ENCODE results near the gene VOPP1.
"Not testable (repeated sequence)": the region's sequence is repeated elsewhere in the genome, so short reads cannot be mapped to it uniquely, and the experiment has no call there.

Gene VOPP1

DNA sequence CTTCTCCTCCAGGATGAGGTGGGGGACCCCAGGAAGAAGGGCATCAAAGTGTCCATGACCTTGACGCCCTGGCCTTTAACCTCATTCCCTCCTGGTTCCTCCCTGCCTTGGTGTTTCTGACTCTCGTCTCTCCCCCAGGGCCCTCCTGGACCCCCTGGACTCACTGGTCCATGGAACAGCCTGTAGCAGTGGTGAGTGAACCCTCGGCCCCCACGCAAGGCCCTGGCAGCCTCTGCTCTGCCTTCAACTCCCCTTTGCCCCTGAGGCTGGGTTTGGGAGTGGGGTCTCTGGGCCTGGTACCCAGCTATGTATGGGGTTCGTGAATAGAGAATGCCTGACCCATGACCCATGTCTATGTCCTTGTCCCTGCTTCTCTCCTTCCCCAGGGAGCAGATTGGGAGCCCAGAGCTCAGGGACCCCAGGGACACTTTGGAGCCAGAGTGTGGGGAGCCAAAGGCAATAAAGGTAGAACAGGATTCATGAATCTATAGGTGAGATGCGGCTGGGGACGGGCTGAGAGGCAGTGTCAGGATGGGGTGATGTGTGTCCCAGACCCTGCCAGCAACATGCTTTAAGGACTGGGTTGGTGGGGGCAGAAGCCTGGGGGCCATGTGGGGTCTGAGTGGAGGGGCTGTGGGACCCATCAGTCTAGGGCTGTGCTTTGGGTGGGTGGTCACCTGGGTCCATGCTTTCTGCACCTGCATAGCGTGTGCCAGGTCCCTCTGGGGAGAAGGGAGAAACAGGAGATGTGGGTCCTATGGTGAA is 18.4 kb upstream of the VOPP1 start:
- no peak for DNase-seq (ENCODE audit: low spot score)
- ChIA-PET CTCF (interaction anchor here (0.6 kb wide), 1 partner anchor 49 kb away, joined by 3 read pairs; no protein-coding TSS in a partner anchor), POLR2A (ENCODE audit: low non-redundant PET) (no interaction called here)
- H3K27ac ChIP-seq = no peak overlapping the region
- TF ChIP-seq, protein P1, sequence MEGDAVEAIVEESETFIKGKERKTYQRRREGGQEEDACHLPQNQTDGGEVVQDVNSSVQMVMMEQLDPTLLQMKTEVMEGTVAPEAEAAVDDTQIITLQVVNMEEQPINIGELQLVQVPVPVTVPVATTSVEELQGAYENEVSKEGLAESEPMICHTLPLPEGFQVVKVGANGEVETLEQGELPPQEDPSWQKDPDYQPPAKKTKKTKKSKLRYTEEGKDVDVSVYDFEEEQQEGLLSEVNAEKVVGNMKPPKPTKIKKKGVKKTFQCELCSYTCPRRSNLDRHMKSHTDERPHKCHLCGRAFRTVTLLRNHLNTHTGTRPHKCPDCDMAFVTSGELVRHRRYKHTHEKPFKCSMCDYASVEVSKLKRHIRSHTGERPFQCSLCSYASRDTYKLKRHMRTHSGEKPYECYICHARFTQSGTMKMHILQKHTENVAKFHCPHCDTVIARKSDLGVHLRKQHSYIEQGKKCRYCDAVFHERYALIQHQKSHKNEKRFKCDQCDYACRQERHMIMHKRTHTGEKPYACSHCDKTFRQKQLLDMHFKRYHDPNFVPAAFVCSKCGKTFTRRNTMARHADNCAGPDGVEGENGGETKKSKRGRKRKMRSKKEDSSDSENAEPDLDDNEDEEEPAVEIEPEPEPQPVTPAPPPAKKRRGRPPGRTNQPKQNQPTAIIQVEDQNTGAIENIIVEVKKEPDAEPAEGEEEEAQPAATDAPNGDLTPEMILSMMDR (conservative IDR thresholded peaks at IDR 0.05; ENCODE audit: low read depth) = no peak

DNA sequence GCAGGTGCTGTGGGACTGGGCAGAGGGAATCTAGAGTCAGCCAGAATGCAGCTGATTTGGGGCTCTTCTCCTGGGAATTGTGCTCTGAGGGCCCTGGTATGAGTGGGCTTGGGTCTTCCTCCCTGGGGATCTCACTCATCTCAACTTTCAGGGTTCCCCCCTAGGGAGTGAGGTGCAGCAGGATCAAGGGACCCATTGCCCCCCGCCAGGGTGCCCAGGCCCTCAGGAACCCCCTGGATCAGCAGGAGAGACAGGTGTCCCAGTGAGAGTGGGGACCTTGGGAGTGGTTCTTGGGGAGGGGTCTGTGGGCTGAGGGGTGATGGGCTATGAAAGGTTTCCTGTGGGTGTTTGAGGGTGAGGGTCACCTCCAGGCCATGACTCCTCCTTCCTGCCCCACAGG is 17.6 kb upstream of the VOPP1 start:
- POLR2A ChIA-PET (ENCODE audit: low non-redundant PET) = no interaction called here
- TF ChIP-seq, protein P1 (conservative IDR thresholded peaks at IDR 0.05; ENCODE audit: low read depth) = no peak
- CTCF ChIA-PET = no interaction called here
- no peak overlapping the region for H3K27ac ChIP-seq
- DNase-seq (ENCODE audit: low spot score) = no peak

DNA sequence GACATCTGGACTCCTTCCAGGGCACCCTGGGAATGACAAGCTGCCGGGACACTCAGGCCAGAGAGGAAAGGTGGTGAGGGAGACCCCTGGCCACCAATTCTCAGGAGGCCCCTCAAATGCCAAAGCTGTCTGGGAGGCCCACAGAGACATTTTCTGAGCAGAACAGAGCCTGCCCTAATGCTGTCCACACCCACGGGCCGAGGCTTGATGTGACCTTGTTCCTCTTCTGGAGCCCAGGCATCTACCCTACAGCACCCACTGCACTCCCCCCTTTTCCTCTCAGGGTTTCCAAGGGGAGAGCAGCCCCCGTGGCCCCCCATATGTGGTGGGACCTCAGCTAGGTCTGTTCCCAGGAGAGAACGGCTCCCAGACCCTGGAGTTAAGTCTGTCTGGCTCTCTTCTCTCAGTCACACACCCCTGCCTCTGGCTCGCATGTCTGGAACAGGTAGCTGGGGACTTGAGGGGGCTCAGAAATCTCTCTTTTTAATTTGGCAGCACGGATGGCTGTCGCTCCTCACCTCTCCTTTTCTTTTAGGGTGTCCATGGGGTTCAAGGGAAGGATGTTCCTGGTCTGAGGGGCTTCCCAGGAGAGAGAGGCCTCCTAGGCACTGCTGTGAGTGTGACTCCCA is 16.8 kb upstream of the VOPP1 start:
- no peak for DNase-seq (ENCODE audit: low spot score)
- ChIA-PET CTCF (no interaction called here), POLR2A (ENCODE audit: low non-redundant PET) (no interaction called here)
- no peak overlapping the region for H3K27ac ChIP-seq
- TF ChIP-seq, protein P1 (conservative IDR thresholded peaks at IDR 0.05; ENCODE audit: low read depth) = no peak

DNA sequence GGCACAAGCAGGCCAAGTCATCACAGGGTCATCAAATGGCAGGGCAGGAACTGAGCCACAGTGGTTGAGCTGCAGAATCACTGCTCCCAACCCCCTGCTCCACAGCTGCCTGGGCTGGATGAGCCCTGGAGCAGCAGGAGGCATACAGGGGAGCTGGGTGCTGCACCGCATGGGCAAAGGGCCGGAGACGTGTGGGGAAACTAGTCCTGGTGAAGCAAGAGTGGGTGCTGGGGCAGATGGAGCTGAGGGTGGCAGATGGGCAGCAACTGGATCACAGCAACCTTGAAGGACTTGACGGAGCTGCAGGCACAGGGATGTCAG is 16.0 kb upstream of the VOPP1 start:
- CTCF ChIA-PET = no interaction called here
- no peak for DNase-seq (ENCODE audit: low spot score)
- TF ChIP-seq, protein P1 (conservative IDR thresholded peaks at IDR 0.05; ENCODE audit: low read depth) = no peak

DNA sequence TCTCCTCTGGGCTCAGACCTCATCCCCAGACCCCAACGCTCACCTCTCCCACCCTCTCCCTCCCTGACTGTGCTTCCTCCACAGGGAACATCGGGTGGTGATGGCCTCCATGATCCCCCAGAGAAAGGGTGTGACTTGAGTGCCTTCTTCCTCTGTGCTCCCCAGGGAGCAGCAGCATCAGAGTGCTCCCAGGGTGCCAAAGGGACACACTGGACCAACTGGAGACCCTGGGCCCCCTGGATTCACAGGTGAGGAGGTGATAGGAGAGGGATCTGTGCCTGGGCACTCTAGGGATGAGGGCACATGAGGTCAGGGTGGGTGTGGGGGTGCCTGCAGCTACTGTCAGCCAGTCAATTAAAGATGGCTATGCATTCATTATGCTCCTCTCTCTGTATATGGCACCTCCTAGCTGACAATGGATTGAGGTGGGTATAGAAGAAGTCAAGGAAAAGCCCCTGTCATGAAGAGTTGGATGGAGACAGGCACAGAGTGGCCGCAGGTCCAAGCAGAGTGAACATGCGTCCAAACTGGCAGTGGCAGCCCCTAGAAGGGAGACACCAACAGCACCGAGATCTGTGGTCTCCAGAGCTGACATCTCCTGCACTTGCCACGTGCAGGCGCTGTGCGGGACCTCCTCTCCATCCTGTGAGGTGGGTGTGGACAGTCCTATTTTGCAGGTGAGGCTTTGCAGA is 15.5 kb upstream of the VOPP1 start:
- TF ChIP-seq, protein P1 (conservative IDR thresholded peaks at IDR 0.05; ENCODE audit: low read depth) = no peak
- DNase-seq (ENCODE audit: low spot score) = no peak
- CTCF ChIA-PET = no interaction called here
- H3K27ac ChIP-seq = no peak overlapping the region
- POLR2A ChIA-PET (ENCODE audit: low non-redundant PET) = no interaction called here

More for the DNA sequence above, 16.0 kb upstream of the VOPP1 start:
- H3K27ac ChIP-seq = no peak overlapping the region
- POLR2A ChIA-PET (ENCODE audit: low non-redundant PET) = no interaction called here

DNA sequence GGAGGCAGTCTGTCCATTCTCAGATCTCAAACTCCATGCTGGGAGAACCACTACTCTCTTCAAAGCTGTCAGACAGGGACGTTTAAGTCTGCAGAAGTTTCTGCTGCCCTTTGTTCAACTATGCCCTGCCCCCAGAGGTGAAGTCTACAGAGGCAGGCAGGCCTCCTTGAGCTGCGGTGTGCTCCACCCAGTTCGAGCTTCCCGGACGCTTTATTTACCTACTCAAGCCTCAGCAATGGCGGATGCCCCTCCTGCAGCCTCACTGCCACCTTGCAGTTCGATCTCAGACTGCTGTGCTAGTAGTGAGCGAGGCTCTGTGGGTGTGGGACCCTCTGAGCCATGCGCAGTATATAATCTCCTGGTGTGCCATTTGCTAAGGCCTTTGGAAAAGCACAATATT is 10.4 kb upstream of the VOPP1 start:
- CTCF ChIA-PET = not testable (repeated sequence)

DNA sequence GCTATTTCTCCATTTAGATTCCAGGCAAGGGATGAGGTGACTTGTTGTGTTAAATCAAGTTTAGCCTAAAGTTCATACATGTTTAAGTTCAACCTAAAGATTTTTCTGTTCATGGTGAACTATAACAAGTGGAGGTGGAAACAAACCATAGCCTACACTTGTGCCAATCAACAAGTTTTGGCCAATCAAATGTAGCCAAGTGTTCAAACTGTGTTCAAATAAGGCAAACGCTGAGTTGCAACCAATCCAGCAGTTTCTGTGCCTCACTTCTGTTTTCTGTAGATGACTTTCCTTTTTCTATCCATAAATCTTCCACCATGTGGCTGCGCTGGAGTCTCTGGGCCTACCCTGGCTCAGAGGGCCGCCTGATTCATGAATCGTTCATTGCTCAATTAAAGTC is 4.5 kb upstream of the VOPP1 start:
- TF ChIP-seq, protein P1 (conservative IDR thresholded peaks at IDR 0.05; ENCODE audit: low read depth) = no peak
- ChIA-PET CTCF (no interaction called here), POLR2A (ENCODE audit: low non-redundant PET) (no interaction called here)
- no peak for DNase-seq (ENCODE audit: low spot score)
- no peak overlapping the region for H3K27ac ChIP-seq

More for the DNA sequence above, 10.4 kb upstream of the VOPP1 start:
- H3K27ac ChIP-seq; DNase-seq (ENCODE audit: low spot score); POLR2A ChIA-PET (ENCODE audit: low non-redundant PET): not testable (repeated sequence)
